Neural cell (in vitro differentiated cells): ENCODE data around the gene PYGB. TPM values are rescaled to one million over a fixed set of nuclear protein-coding genes. Genes with fewer than 3 reads are reported as not detected.

Source experiments
- H2AFZ ChIP-seq: fragments of 200-600, 300-800 bp; sonication (generic), shearing (Covaris generic); 2 replicates; pipeline ENCODE4 v1.6.0; 2014; ENCODE audit warnings: low read depth, mild to moderate bottlenecking, antibody characterized with exemption, low read length, moderate library complexity
- H3F3A ChIP-seq: fragments of 200-600 bp; shearing (Covaris generic); 2 replicates; pipeline ENCODE4 v1.6.1; 2016; ENCODE audit warnings: mild to moderate bottlenecking, moderate library complexity, mixed read lengths, antibody characterized with exemption, low read length; ENCODE audit not compliant: insufficient read depth, poor library complexity, severe bottlenecking
- H3K27ac ChIP-seq: fragments of 200-600, 300-800 bp; sonication (generic), shearing (Covaris generic); 2 replicates; pipeline ENCODE4 v1.5.1; 2014; ENCODE audit warnings: mild to moderate bottlenecking, low read length, moderate library complexity
- H3K27me3 ChIP-seq: fragments of 300-800, 200-600 bp; sonication (generic), shearing (Covaris generic); 2 replicates; pipeline ENCODE4 v1.6.0; 2014; ENCODE audit warnings: mild to moderate bottlenecking, low read depth, low read length, moderate library complexity; ENCODE audit not compliant: insufficient read depth
- H3K36me3 ChIP-seq: fragments of 300-800, 200-600 bp; sonication (generic), shearing (Covaris generic); 2 replicates; pipeline ENCODE4 v1.5.1; 2014; ENCODE audit warnings: mild to moderate bottlenecking, antibody characterized with exemption, low read length, moderate library complexity; ENCODE audit not compliant: insufficient read depth
- H3K4me2 ChIP-seq: fragments of 300-800, 200-600 bp; sonication (generic), shearing (Covaris generic); 2 replicates; pipeline ENCODE4 v1.6.0; 2014; ENCODE audit warnings: mild to moderate bottlenecking, low read length
- H3K4me3 ChIP-seq: fragments of 300-800, 200-600 bp; sonication (generic), shearing (Covaris generic); 2 replicates; pipeline ENCODE4 v1.5.1; 2014; ENCODE audit warnings: mild to moderate bottlenecking, low read length, moderate library complexity
- H3K79me2 ChIP-seq: fragments of 200-600 bp; shearing (Covaris generic); replicated peaks from 2 replicates; pipeline ENCODE4 v1.6.0; 2014; ENCODE audit warnings: mild to moderate bottlenecking, low read length, moderate library complexity; ENCODE audit not compliant: insufficient read depth
- H3K9ac ChIP-seq: fragments of 300-800, 200-600 bp; sonication (generic), shearing (Covaris generic); 2 replicates; pipeline ENCODE4 v1.6.1; 2016; ENCODE audit warnings: mild to moderate bottlenecking, low read length, mixed read lengths
- H3K9me2 ChIP-seq: fragments of 200-600 bp; shearing (Covaris generic); 2 replicates; pipeline ENCODE4 v1.6.1; 2016; ENCODE audit warnings: mild to moderate bottlenecking, low read length, mixed read lengths; ENCODE audit not compliant: insufficient read depth
- H3K9me3 ChIP-seq: fragments of 200-600, 300-800 bp; sonication (generic), shearing (Covaris generic); 2 replicates; pipeline ENCODE4 v1.6.1; 2016; ENCODE audit warnings: mild to moderate bottlenecking, mixed run types, low read length, moderate library complexity, mixed read lengths
- H4K20me1 ChIP-seq: fragments of 200-600 bp; shearing (Covaris generic); 2 replicates; pipeline ENCODE4 v1.6.1; 2016; ENCODE audit warnings: mild to moderate bottlenecking, mixed run types; ENCODE audit not compliant: insufficient read depth
- CTCF ChIP-seq: fragments of 450-650 bp; IDR thresholded peaks from 2 replicates; pipeline ENCODE4 v1.5.1; 2014; ENCODE audit warnings: antibody characterized with exemption, mild to moderate bottlenecking, moderate library complexity; ENCODE audit not compliant: poor library complexity, severe bottlenecking
- EP300 ChIP-seq: fragments of 450-650 bp; conservative IDR thresholded peaks from 2 replicates; pipeline ENCODE4 v1.6.1; 2014; ENCODE audit warnings: antibody characterized with exemption, mild to moderate bottlenecking, moderate library complexity; ENCODE audit not compliant: poor library complexity, severe bottlenecking
- EZH2 ChIP-seq: fragments of 200-600, 300-800 bp; shearing (Covaris generic), sonication (generic); IDR thresholded peaks from 2 replicates; pipeline ENCODE4 v1.6.1; 2014; ENCODE audit warnings: antibody characterized with exemption, low read length, borderline replicate concordance, mild to moderate bottlenecking; ENCODE audit not compliant: insufficient read depth, poor library complexity, severe bottlenecking
- MXI1 ChIP-seq: fragments of 450-650 bp; conservative IDR thresholded peaks from 2 replicates; pipeline ENCODE4 v1.6.1; 2014; ENCODE audit warnings: antibody characterized with exemption, mild to moderate bottlenecking; ENCODE audit not compliant: poor library complexity, severe bottlenecking
- POLR2AphosphoS5 ChIP-seq: IDR thresholded peaks from 2 replicates; pipeline ENCODE4 v1.6.1; 2012
- RAD21 ChIP-seq: fragments of 450-650 bp; conservative IDR thresholded peaks from 2 replicates; pipeline ENCODE4 v1.6.1; 2014; ENCODE audit warnings: antibody characterized with exemption, mild to moderate bottlenecking, moderate library complexity
- REST ChIP-seq: IDR thresholded peaks from 2 replicates; pipeline ENCODE4 v1.6.1; 2012; ENCODE audit warnings: borderline replicate concordance
- SMC3 ChIP-seq: fragments of 450-650 bp; conservative IDR thresholded peaks from 2 replicates; pipeline ENCODE4 v1.6.1; 2014; ENCODE audit warnings: antibody characterized with exemption, mild to moderate bottlenecking, moderate library complexity; ENCODE audit not compliant: poor library complexity
- TAF1 ChIP-seq: IDR thresholded peaks from 2 replicates; pipeline ENCODE4 v1.6.1; 2012; ENCODE audit warnings: low read depth
- polyA plus RNA-seq: library from polyadenylated mRNA; depleted of rRNA; stranded (reverse); fragments of >200 nt; gene quantifications from 2 replicates; pipeline ENCODE4 v1.2.3, GENCODE V29; 2014

The PYGB gene
- polyA plus RNA-seq, 1 donor from 2014 or later: 70.5 TPM

- no peaks in the 10 kb centered on the region for H3K27me3 ChIP-seq
- H3K27ac ChIP-seq: no peak overlapping the region
- no peaks in the 10 kb centered on the region for H3K79me2 ChIP-seq
- H3K36me3 ChIP-seq: peaks cover 7% of the 10 kb centered on the region
- no peak overlapping the region for H3K4me2 ChIP-seq
- no peak overlapping the region for H3K9ac ChIP-seq
- no peak for TF ChIP-seq CTCF
- no peak for TF ChIP-seq MXI1
- no peak for TF ChIP-seq REST
- no peak for TF ChIP-seq POLR2AphosphoS5
- no peak for TF ChIP-seq SMC3
- no peak for TF ChIP-seq EP300
- TF ChIP-seq TAF1: no peak
- TF ChIP-seq RAD21: no peak
- TF ChIP-seq EZH2: no peak
- no peaks in the 10 kb centered on the region for H3K9me3 ChIP-seq
- no peak overlapping the region for H2AFZ ChIP-seq
- no peaks in the 10 kb centered on the region for H4K20me1 ChIP-seq
- H3K4me3 ChIP-seq: no peak overlapping the region
- H3K9me2 ChIP-seq: no peaks in the 10 kb centered on the region
- H3F3A ChIP-seq: no peaks in the 10 kb centered on the region
These were observed 27.3 kb downstream of the PYGB start for GRCh38 chr20:25274891-25275812.

- H2AFZ ChIP-seq: no peak overlapping the region
- H3K27ac ChIP-seq: no peak overlapping the region
- no peaks in the 10 kb centered on the region for H3K27me3 ChIP-seq
- no peak overlapping the region for H3K4me3 ChIP-seq
- no peak overlapping the region for H3K9ac ChIP-seq
- H4K20me1 ChIP-seq: no peaks in the 10 kb centered on the region
- no peak overlapping the region for H3K4me2 ChIP-seq
- peaks cover 4% of the 10 kb centered on the region for H3K36me3 ChIP-seq
- TF ChIP-seq MXI1 (no peak), EP300 (no peak), RAD21 (no peak), REST (no peak), POLR2AphosphoS5 (no peak), SMC3 (no peak), EZH2 (no peak), CTCF (no peak), TAF1 (no peak)
- no peaks in the 10 kb centered on the region for H3K9me3 ChIP-seq
- H3K9me2 ChIP-seq: no peaks in the 10 kb centered on the region
- no peaks in the 10 kb centered on the region for H3F3A ChIP-seq
- H3K79me2 ChIP-seq: no peaks in the 10 kb centered on the region
These were observed 28.1 kb downstream of the PYGB start for GRCh38 chr20:25275813-25276532.
